ENCODE measurements around the gene RAB3IL1. TPM values are rescaled to one million over a fixed set of nuclear protein-coding genes. Genes with fewer than 3 reads are reported as not detected.

Gene RAB3IL1
- total and polyA plus RNA-seq, 9 of the 15 experiments (the other 6 are each of a cell fraction or from before 2014, with no cell fraction given): 0.15 to 42.6 (median 15.5) TPM

GRCh38 chr11:61963282-61964057 lies 46.1 kb upstream of the RAB3IL1 start:
- H3K4me2 ChIP-seq (ENCODE audit: insufficient read depth, low read length): peak overlapping the region; percentile 96
- H3K9me3 ChIP-seq (replicated peaks; ENCODE audit: control insufficient read depth, insufficient read depth, low read depth, low read length): no peaks in the 10 kb centered on the region
- ChIA-PET POLR2A (interaction anchor here (0.6 to 11.8 kb wide), 28 partner anchors 8 to 181 kb away, joined by 3 to 327 read pairs (median 6); partner anchors contain the start of genes BEST1, FEN1, INCENP and TMEM258), CTCF (ENCODE audit: low intra/inter-chr PET ratio) (no interaction called here)
- in situ Hi-C loops (cut with MboI): no loop called here
- 0 out of 4 replicates have a peak overlapping the region, but pooled peaks of 1 of the 2 experiments have one; percentile 1 for H3K9ac ChIP-seq (ENCODE audit: insufficient read depth in 1 of 2, low read depth in 2 of 2, low read length in 2 of 2)
- peaks cover 39 to 45% of the 10 kb centered on the region in 2 experiments for H3K4me1 ChIP-seq (replicated peaks in 1 of 2; ENCODE audit: control insufficient read depth in 2 of 2, insufficient read depth in 2 of 2, low read length in 2 of 2)
- peak overlapping the region; percentile 42; the same call in 2 of the 3 replicates for H3K27ac ChIP-seq (ENCODE audit: extremely low read depth, low read depth, low read length)
- intact Hi-C loops (cut with micrococcal nuclease): no loop called here
- no TSS peak for BruUV-seq (replicated peaks)
- peak; percentile 61 for FAIRE-seq
- ATAC-seq: peak; percentile 1
- H2AFZ ChIP-seq (ENCODE audit: low read depth, low read length): no peak overlapping the region
- peaks cover 39% of the 10 kb centered on the region for H3K36me3 ChIP-seq (ENCODE audit: control insufficient read depth, insufficient read depth, low read length)
- WGBS (ENCODE audit: insufficient coverage, low coverage, missing lambda C conversion rate): 16% methylated on average over 7 of the region's 10 CpGs
- peaks cover 51% of the 10 kb centered on the region for H3K79me2 ChIP-seq (ENCODE audit: control insufficient read depth, insufficient read depth, low read length)
- DNase-seq (ENCODE audit: extremely low read depth in 1 of 4, low spot score in 3 of 4): peak in 1 of 4 experiments; percentile 58
- no peaks in the 10 kb centered on the region for H3K27me3 ChIP-seq (ENCODE audit: control insufficient read depth in 2 of 2, insufficient read depth in 2 of 2, low read length in 2 of 2)
- H4K20me1 ChIP-seq (replicated peaks; ENCODE audit: control insufficient read depth, insufficient read depth, low read length): peaks cover 43% of the 10 kb centered on the region
- no peak overlapping the region for H3K4me3 ChIP-seq
- H3K9me1 ChIP-seq (ENCODE audit: control insufficient read depth, insufficient read depth, low read length): peaks cover 6% of the 10 kb centered on the region
- TF ChIP-seq ZNF253 (CRISPR knock-in tag; conservative IDR thresholded peaks at IDR 0.05): peak; percentile 76; the same call in 1 of the 2 replicates
- TF ChIP-seq HOXB6 (CRISPR knock-in tag; IDR thresholded peaks at IDR 0.05; ENCODE audit: borderline replicate concordance): peak; percentile 72; the same call in 1 of the 2 replicates
- TF ChIP-seq FIP1L1 (IDR thresholded peaks at IDR 0.05; ENCODE audit: low read depth, low read length, poor library complexity, severe bottlenecking): no peak
- TF ChIP-seq RUNX1 (IDR thresholded peaks at IDR 0.05; ENCODE audit: low read depth): peak; percentile 76; the same call in 1 of the 2 replicates
- peak; percentile 18; the same call in 1 of the 2 replicates for TF ChIP-seq RNF2 (IDR thresholded peaks at IDR 0.05)
- peak; percentile 53; the same call in 1 of the 2 replicates for TF ChIP-seq NR2F6 (CRISPR knock-in tag; IDR thresholded peaks at IDR 0.05)
- peak; percentile 80 for TF ChIP-seq POLR2AphosphoS5 (IDR thresholded peaks at IDR 0.05; ENCODE audit: control insufficient read depth, insufficient read depth, low read depth, low read length)
- TF ChIP-seq ZNF143 (CRISPR knock-in tag; IDR thresholded peaks at IDR 0.05): 0 out of 2 replicates have a peak, but pooled peaks have one; percentile 11
- TF ChIP-seq, protein P1, sequence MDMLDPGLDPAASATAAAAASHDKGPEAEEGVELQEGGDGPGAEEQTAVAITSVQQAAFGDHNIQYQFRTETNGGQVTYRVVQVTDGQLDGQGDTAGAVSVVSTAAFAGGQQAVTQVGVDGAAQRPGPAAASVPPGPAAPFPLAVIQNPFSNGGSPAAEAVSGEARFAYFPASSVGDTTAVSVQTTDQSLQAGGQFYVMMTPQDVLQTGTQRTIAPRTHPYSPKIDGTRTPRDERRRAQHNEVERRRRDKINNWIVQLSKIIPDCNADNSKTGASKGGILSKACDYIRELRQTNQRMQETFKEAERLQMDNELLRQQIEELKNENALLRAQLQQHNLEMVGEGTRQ (CRISPR knock-in tag; IDR thresholded peaks at IDR 0.05): peak; percentile 74
- peak; percentile 93 for TF ChIP-seq POLR2B (IDR thresholded peaks at IDR 0.05; ENCODE audit: low read depth, partially characterized antibody)
- TF ChIP-seq STAT5A (IDR thresholded peaks at IDR 0.05; ENCODE audit: borderline replicate concordance, low read length): peak; percentile 3; the same call in 1 of the 2 replicates
- TF ChIP-seq DDX20 (tag; IDR thresholded peaks at IDR 0.05; ENCODE audit: low read depth): peak; percentile 27; the same call in 1 of the 2 replicates
- TF ChIP-seq CREBBP (IDR thresholded peaks at IDR 0.05; ENCODE audit: low read depth, low read length): no peak
- no peak; the same call in 1 of the 2 replicates for TF ChIP-seq MAX (CRISPR knock-in tag; IDR thresholded peaks at IDR 0.05)
- TF ChIP-seq E2F3 (CRISPR knock-in tag; IDR thresholded peaks at IDR 0.05): peak; percentile 4; the same call in 1 of the 2 replicates
- TF ChIP-seq MBD2 (IDR thresholded peaks at IDR 0.05; ENCODE audit: borderline replicate concordance, low read depth): peak; percentile 47
- TF ChIP-seq ZNF57 (CRISPR knock-in tag; IDR thresholded peaks at IDR 0.05): peak; percentile 42; the same call in 1 of the 2 replicates
- TF ChIP-seq ZNF384 (IDR thresholded peaks at IDR 0.05; ENCODE audit: low read depth, low read length): peak; percentile 83
- no peak for TF ChIP-seq HNRNPLL (IDR thresholded peaks at IDR 0.05; ENCODE audit: low read depth, low read length, poor library complexity, severe bottlenecking)
- peak; percentile 6 for TF ChIP-seq BRD9 (IDR thresholded peaks at IDR 0.05; ENCODE audit: low read depth, partially characterized antibody)

Data from K562 (cell line).